ENCODE measurements around the gene ACOT9.

Gene ACOT9

GRCh38 chrX:23787745-23788118 lies 44.7 kb upstream of the ACOT9 start:
- POLR2A ChIA-PET: interaction anchor here (0.7 kb wide), 1 partner anchor 15 kb away, joined by 4 read pairs; no protein-coding TSS in a partner anchor
- DNase-seq (ENCODE audit: extremely low spot score): no peak
- TF ChIP-seq CTCF (IDR thresholded peaks at IDR 0.05; ENCODE audit: control extremely low read depth, extremely low read depth, low read depth, missing control alignments): no peak
- CTCF ChIA-PET: interaction anchor here (1.3 kb wide), 2 partner anchors 115 to 121 kb away, joined by 3 to 4 read pairs; no protein-coding TSS in a partner anchor

- ChIA-PET POLR2A (no interaction called here), CTCF (no interaction called here)
- TF ChIP-seq CTCF (IDR thresholded peaks at IDR 0.05; ENCODE audit: control extremely low read depth, extremely low read depth, low read depth, missing control alignments): no peak
These were observed 43.3 kb upstream of the ACOT9 start for GRCh38 chrX:23786268-23786815.

DNA sequence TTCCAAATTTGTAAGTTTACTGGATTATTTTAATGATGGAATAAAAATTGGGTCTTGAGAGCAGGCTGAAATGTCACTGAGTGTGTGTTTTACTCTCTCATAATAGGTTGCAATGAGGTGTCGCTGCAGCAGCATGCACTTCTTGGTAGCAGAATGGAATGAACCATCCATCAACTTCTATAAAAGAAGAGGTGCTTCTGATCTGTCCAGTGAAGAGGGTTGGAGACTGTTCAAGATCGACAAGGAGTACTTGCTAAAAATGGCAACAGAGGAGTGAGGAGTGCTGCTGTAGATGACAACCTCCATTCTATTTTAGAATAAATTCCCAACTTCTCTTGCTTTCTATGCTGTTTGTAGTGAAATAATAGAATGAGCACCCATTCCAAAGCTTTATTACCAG lies 42.5 kb upstream of the ACOT9 start:
- no peak for DNase-seq (ENCODE audit: extremely low spot score)
- TF ChIP-seq CTCF (IDR thresholded peaks at IDR 0.05; ENCODE audit: control extremely low read depth, extremely low read depth, low read depth, missing control alignments): no peak
- CTCF ChIA-PET: no interaction called here
- POLR2A ChIA-PET: no interaction called here

More at GRCh38 chrX:23786268-23786815, 43.3 kb upstream of the ACOT9 start:
- DNase-seq (ENCODE audit: extremely low spot score): no peak

DNA sequence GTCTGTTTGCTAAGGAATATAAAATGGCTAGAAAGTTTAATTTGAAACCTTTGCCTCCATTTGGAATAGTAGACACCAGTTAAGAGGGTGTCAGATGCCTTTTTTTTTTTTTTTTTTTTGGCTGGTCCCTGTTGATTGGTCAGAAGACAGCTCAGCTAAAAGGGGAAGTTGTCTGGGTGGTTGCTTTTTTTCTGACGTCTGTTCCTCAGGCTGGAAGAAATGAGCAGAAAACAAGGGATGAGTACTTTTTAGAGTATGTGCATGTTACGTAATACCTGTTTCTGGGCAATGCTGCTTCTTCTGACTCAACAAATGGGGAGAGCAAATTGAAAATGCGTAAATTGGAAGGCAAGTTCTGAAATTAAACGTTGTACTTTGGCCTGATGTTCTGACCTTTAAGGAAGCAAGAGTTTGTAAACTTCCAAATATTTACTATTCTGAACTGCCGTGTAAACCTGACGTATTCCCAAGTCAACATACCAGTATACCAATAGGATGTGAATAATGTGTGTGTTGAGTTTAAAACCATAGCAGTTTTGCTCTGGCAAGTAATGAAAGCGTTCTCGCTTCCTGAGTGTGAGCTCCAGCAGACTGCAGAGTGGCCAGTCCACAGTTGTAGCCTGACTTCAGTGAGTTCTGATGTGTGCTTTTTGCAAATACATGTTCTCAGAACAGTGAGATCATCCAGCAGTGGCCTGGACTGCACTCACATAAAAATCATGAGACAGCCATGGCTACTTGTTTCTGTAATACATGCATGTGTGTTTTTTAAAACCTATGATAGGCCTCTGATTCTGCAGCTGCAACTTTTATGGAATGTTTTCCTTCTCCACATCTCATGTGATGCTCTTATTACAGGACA lies 41.6 kb upstream of the ACOT9 start:
- TF ChIP-seq CTCF (IDR thresholded peaks at IDR 0.05; ENCODE audit: control extremely low read depth, extremely low read depth, low read depth, missing control alignments): no peak
- POLR2A ChIA-PET: interaction anchor here (0.6 to 2.4 kb wide), 6 partner anchors 8 to 117 kb away, joined by 3 to 28 read pairs (median 4); partner anchors contain the start of gene ACOT9
- CTCF ChIA-PET: interaction anchor here (1.0 to 6.8 kb wide), 3 partner anchors 14 to 117 kb away, joined by 3 to 54 read pairs (median 8); no protein-coding TSS in a partner anchor
- DNase-seq (ENCODE audit: extremely low spot score): no peak

DNA sequence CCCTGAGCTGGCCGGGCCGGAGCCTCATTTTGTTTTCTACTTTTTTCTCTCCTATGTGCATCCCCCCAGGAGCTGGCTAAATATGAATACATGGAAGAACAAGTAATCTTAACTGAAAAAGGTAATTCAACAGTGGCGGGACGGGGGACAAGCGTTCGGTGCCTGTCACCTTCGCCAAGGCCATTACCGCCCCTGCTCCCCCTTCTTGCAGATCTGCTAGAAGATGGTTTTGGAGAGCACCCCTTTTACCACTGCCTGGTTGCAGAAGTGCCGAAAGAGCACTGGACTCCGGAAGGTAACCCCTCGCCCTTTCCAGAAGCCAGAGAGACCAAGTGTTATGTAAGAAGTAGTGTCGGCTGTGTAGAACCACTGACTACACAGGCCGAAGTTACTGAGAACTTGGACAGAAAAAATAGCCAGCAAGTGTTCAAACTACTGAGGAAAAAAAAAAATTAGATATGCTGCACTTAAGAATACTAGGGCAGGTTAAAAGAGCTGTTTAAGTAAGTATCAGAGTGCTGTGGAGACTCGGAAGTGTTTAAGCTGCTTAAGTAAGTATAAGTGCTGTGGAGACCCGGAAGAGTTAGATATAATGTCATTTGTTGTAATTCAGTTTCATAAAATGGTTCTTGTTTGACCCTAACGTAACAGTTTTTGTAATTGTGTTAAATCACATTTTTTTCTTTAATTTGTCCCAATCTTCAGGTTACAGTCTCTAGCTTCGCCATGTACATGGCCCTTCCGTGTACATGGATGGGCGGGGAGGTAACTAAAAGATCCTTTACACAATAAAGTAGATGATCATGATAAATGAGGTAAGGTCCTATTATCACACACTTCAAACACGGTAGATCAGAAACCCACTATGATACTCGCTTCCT lies 40.8 kb upstream of the ACOT9 start:
- POLR2A ChIA-PET: interaction anchor here (0.6 to 2.4 kb wide), 17 partner anchors 9 to 692 kb away, joined by 3 to 28 read pairs (median 3); partner anchors contain the start of gene ACOT9
- CTCF ChIA-PET: interaction anchor here (0.6 to 6.8 kb wide), 14 partner anchors 10 to 270 kb away, joined by 3 to 54 read pairs (median 4); partner anchors contain the start of genes ACOT9, APOO and CXorf58
- DNase-seq (ENCODE audit: extremely low spot score): no peak
- TF ChIP-seq CTCF (IDR thresholded peaks at IDR 0.05; ENCODE audit: control extremely low read depth, extremely low read depth, low read depth, missing control alignments): no peak
